Motor neuron (in vitro differentiated cells): ENCODE results near the gene VCPKMT. TPM values are rescaled to one million over a fixed set of nuclear protein-coding genes. Genes with fewer than 3 reads are reported as not detected.
A peak's percentile ranks its signal among the peaks of the same experiment; 100 is the strongest.

Source experiments
- ATAC-seq, 8 experiments: fragments of 200-7000 bp; cut with Tn5 transposase; replicated peaks in 6 of 8; 2 replicates each; pipeline ENCODE4 v1.8.0; 2021; ENCODE audit warnings: mild to moderate bottlenecking in 8 of 8, moderate library complexity in 8 of 8
- H3K27ac ChIP-seq, 2 donors: fragments of 250-450 bp; sonication (Bioruptor Pico); 2 replicates each; pipeline ENCODE4 v1.9.0; 2021; ENCODE audit warnings: antibody characterized with exemption in 2 of 2, mild to moderate bottlenecking in 2 of 2, moderate library complexity in 1 of 2
- H3K4me1 ChIP-seq, 2 donors: fragments of 250-450 bp; sonication (Bioruptor Pico); replicated peaks in 1 of 2; 2 replicates each; pipeline ENCODE4 v1.6.1; 2021; ENCODE audit warnings: antibody characterized with exemption in 2 of 2, mild to moderate bottlenecking in 2 of 2, moderate library complexity in 1 of 2
- H3K4me3 ChIP-seq, 5 donors: fragments of 250-450 bp; sonication (Bioruptor Pico); 2 replicates each; pipeline ENCODE4 v1.9.0; 2021; ENCODE audit warnings: antibody characterized with exemption in 5 of 5, mild to moderate bottlenecking in 5 of 5, moderate library complexity in 4 of 5
- WGBS, 10 experiments: fragments of 450-650 bp; shearing (Covaris generic); methylation state at CpG; one replicate each; pipeline ENCODE4 v1.0.0; 2022; 5-methylcytosine and 5-hydroxymethylcytosine counted together
- in situ Hi-C, 9 experiments: fragments of 400-800 bp; cut with MboI; loops; one replicate each; pipeline ENCODE4 v1.15.0; 2021; ENCODE audit warnings: low sequenced_read_pairs in 9 of 9, low pct_unique_long_range_greater_than_20kb in 2 of 9; ENCODE audit not compliant: unreplicated experiment in 9 of 9
- total RNA-seq, 8 experiments: library from RNA; unstranded; fragments of 300-600 nt; gene quantifications; 2 replicates each; pipeline versions ENCODE4 v1.2.3 to v1.2.4, GENCODE V29; 2022

VCPKMT gene
- total RNA-seq, 8 experiments from 2014 or later = 9.2 to 12.3 (median 10.7) TPM

DNA sequence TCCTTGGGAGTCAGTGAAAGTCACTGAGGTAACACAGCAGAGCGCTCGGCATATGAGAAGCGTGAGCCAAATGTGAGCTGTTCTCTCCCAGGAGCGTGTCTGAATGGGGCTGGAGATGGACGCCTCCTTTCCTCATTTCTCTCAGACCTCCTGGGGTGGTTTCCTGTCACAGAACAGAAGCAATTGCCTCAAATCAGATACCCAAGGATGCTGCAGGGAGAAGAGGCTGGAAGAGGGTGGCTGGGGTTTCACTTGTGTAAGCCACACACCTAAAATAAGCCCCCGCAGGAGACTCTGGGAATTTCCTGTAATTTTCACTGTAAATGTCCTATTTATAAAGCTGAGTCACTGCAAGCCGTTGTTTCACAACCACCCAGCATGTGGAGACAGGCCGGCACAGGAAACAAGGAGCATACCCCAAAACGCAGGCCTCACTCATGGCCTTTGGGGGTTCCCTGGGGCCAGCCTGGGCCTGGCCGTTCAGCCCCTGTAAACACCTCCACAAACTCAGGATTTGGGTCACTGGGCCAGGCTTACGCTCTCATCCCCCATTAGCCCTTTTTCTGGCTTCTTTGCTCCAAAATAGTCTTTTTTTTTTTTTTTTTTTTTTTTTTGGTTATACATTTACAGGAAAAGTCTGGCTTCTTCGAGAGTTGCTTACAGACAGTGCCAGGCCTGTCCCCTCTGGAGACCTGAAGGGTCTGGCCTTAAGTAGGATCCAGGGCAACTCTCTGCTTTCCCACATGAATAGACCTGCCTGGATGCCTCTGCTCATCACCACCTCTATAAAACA lies 55.3 kb downstream of the VCPKMT start:
- no peak overlapping the region for H3K4me3 ChIP-seq
- peak; percentile 46 to 87 (median 60) for ATAC-seq
- H3K27ac ChIP-seq = no peak overlapping the region
- peaks cover 11 to 18% of the 10 kb centered on the region in 2 donors for H3K4me1 ChIP-seq
- 0 to 79% (median 46%) methylated on average over 1 to 11 of the region's 12 CpGs; no CpG with 5 or more reads in 2 of the 10 experiments for WGBS, 10 experiments
- in situ Hi-C loops = no loop called here

DNA sequence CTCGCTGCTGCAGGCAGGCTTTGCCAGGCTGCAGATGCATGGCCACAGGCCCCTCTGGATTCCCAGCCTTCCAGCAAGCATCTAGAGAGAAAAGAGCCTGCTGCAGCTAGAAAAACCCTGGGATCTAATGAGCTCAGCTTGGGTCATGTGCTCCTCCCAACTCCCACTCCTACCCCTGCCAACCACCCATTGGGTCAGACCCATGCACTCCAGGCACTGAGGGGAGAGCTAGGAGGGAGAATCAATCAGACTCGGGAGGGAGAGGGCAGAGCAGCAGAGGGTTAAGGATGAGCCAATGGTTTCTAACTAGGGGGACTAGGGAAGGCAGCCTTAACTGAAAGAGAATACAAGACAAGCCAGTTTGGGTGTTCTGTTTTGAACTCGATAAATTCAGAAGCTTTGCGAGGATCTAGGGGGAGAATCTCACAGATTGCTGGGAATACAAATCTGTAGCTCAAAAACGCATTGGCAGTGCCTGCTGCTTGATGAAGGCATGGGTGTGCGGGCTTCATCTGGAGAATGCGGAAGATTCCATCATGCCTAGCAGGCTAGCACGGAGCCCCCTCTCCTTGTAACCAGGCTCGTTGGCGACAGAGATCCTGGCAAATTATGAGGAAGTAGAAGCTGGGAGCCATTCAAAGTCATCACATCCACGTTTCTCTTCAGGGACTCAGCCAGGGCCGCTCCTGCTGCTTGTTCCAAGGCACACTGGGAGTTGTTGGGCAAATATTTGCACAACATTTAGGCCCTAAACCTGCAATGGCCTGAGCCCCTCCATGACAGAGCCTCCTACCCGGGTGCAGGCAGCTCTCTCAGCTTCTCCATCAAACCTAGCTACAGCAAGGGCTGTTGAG lies 56.4 kb downstream of the VCPKMT start:
- H3K4me3 ChIP-seq = no peak overlapping the region
- peak in 5 of 8 experiments; percentile 35 to 62 (median 49) for ATAC-seq
- in situ Hi-C loops = no loop called here
- peaks cover 11 to 18% of the 10 kb centered on the region in 2 donors for H3K4me1 ChIP-seq
- 80 to 100% (median 92%) methylated on average over 1 to 11 of the region's 13 CpGs; no CpG with 5 or more reads in 2 of the 10 experiments for WGBS, 10 experiments
- no peak overlapping the region for H3K27ac ChIP-seq

Other genes with a start within 250 kb of the VCPKMT start
- gene ARF6, start 223.5 kb downstream of the VCPKMT start, total RNA-seq = 10 to 100 TPM; 12.5 to 48.9 (median 29.2) TPM
- 10 to 100 TPM; 10.9 to 31.2 (median 19.1) TPM for gene SOS2, start 115.0 kb upstream of the VCPKMT start, total RNA-seq
- gene L2HGDH, start 195.7 kb upstream of the VCPKMT start, total RNA-seq = 10 to 100 TPM in 5 of 8 experiments, 1 to 10 TPM in 3; 6.5 to 13.9 (median 10.9) TPM
- gene DMAC2L, start 195.8 kb upstream of the VCPKMT start, total RNA-seq = 10 to 100 TPM in 7 of 8 experiments, 1 to 10 TPM in 1; 8.8 to 19.0 (median 11.2) TPM